HEK293 (cell line): ENCODE results near the gene PPOX.

Source experiments
- FEZF1 ChIP-seq: fragments of 450-650 bp; formaldehyde crosslinking; IDR thresholded peaks from 2 replicates; pipeline ENCODE4 v1.5.1; 2016; ENCODE audit warnings: missing biosample characterization, missing genetic modification characterization
- OVOL3 ChIP-seq: fragments of 450-650 bp; formaldehyde crosslinking; IDR thresholded peaks from 2 replicates; pipeline ENCODE4 v1.5.1; 2016; ENCODE audit warnings: missing biosample characterization, missing genetic modification characterization
- SETDB1 ChIP-seq: IDR thresholded peaks from one replicate; pipeline ENCODE4 v1.6.1; 2017; ENCODE audit warnings: mild to moderate bottlenecking, low read length, moderate library complexity, mixed read lengths; ENCODE audit not compliant: insufficient read length
- SP7 ChIP-seq: fragments of 450-650 bp; formaldehyde crosslinking; IDR thresholded peaks from 2 replicates; pipeline ENCODE4 v1.5.1; 2016; ENCODE audit warnings: missing biosample characterization, missing genetic modification characterization
- ZNF10 ChIP-seq: fragments of 450-650 bp; formaldehyde crosslinking; IDR thresholded peaks from 2 replicates; pipeline ENCODE4 v1.5.1; 2017; ENCODE audit warnings: missing biosample characterization, missing genetic modification characterization
- ZNF121 ChIP-seq: fragments of 450-650 bp; formaldehyde crosslinking; IDR thresholded peaks from 2 replicates; pipeline ENCODE4 v1.5.1; 2016; ENCODE audit warnings: missing biosample characterization, missing genetic modification characterization
- ZNF223 ChIP-seq: fragments of 450-650 bp; formaldehyde crosslinking; IDR thresholded peaks from 2 replicates; pipeline ENCODE4 v1.5.1; 2016; ENCODE audit warnings: missing biosample characterization, missing genetic modification characterization
- ZNF335 ChIP-seq: fragments of 450-650 bp; formaldehyde crosslinking; conservative IDR thresholded peaks from 2 replicates; pipeline ENCODE4 v1.5.1; 2016; ENCODE audit warnings: missing biosample characterization, missing genetic modification characterization
- ZNF37A ChIP-seq: fragments of 450-650 bp; IDR thresholded peaks from 2 replicates; pipeline ENCODE4 v1.5.1; 2018; ENCODE audit warnings: missing biosample characterization, missing genetic modification characterization
- ZNF571 ChIP-seq: fragments of 450-650 bp; formaldehyde crosslinking; IDR thresholded peaks from 2 replicates; pipeline ENCODE4 v1.5.0; 2017; ENCODE audit warnings: missing biosample characterization, missing genetic modification characterization
- ZNF596 ChIP-seq: fragments of 450-650 bp; IDR thresholded peaks from 2 replicates; pipeline ENCODE4 v1.5.0; 2018; ENCODE audit warnings: missing biosample characterization, mild to moderate bottlenecking, missing genetic modification characterization, moderate library complexity
- ZNF626 ChIP-seq: fragments of 450-650 bp; sonication (Bioruptor Pico); formaldehyde crosslinking; IDR thresholded peaks from 2 replicates; pipeline ENCODE4 v1.5.1; 2018; ENCODE audit warnings: missing biosample characterization, missing genetic modification characterization, inconsistent platforms
- ZNF677 ChIP-seq: fragments of 450-650 bp; IDR thresholded peaks from 2 replicates; pipeline ENCODE4 v1.5.0; 2018; ENCODE audit warnings: missing biosample characterization, mild to moderate bottlenecking, missing genetic modification characterization, moderate library complexity
- ZNF776 ChIP-seq: fragments of 450-650 bp; formaldehyde crosslinking; IDR thresholded peaks from 2 replicates; pipeline ENCODE4 v1.5.0; 2017; ENCODE audit warnings: missing biosample characterization, missing genetic modification characterization, borderline replicate concordance
- ZNF837 ChIP-seq: fragments of 450-650 bp; formaldehyde crosslinking; IDR thresholded peaks from 2 replicates; pipeline ENCODE4 v1.5.1; 2016; ENCODE audit warnings: missing biosample characterization, missing genetic modification characterization
- ZSCAN23 ChIP-seq: fragments of 450-650 bp; formaldehyde crosslinking; IDR thresholded peaks from 2 replicates; pipeline ENCODE4 v1.5.1; 2016; ENCODE audit warnings: missing biosample characterization, missing genetic modification characterization
- ZXDB ChIP-seq: fragments of 450-650 bp; formaldehyde crosslinking; IDR thresholded peaks from 2 replicates; pipeline ENCODE4 v1.5.1; 2016; ENCODE audit warnings: missing biosample characterization, missing genetic modification characterization
- TF ChIP-seq, protein P1 (sequence below): fragments of 450-650 bp; formaldehyde crosslinking; IDR thresholded peaks from 2 replicates; pipeline ENCODE4 v1.5.1; 2017; ENCODE audit warnings: missing biosample characterization, missing genetic modification characterization
- TF ChIP-seq, protein P2 (sequence below): fragments of 450-650 bp; formaldehyde crosslinking; conservative IDR thresholded peaks from 2 replicates; pipeline ENCODE4 v1.5.1; 2016; ENCODE audit warnings: low read depth, missing biosample characterization, missing genetic modification characterization
- TF ChIP-seq, protein P3 (sequence below): fragments of 450-650 bp; formaldehyde crosslinking; IDR thresholded peaks from 2 replicates; pipeline ENCODE4 v1.5.1; 2016; ENCODE audit warnings: missing biosample characterization, missing genetic modification characterization
- TF ChIP-seq, protein P4 (sequence below): fragments of 450-650 bp; formaldehyde crosslinking; IDR thresholded peaks from 2 replicates; pipeline ENCODE4 v1.5.1; 2016; ENCODE audit warnings: missing biosample characterization, missing genetic modification characterization
- TF ChIP-seq, protein P5 (sequence below): fragments of 450-650 bp; formaldehyde crosslinking; IDR thresholded peaks from 2 replicates; pipeline ENCODE4 v1.5.1; 2017; ENCODE audit warnings: missing biosample characterization, missing genetic modification characterization
- TF ChIP-seq, protein P6 (sequence below): fragments of 450-650 bp; formaldehyde crosslinking; IDR thresholded peaks from 2 replicates; pipeline ENCODE4 v1.5.1; 2016; ENCODE audit warnings: missing biosample characterization, missing genetic modification characterization

The PPOX gene

DNA sequence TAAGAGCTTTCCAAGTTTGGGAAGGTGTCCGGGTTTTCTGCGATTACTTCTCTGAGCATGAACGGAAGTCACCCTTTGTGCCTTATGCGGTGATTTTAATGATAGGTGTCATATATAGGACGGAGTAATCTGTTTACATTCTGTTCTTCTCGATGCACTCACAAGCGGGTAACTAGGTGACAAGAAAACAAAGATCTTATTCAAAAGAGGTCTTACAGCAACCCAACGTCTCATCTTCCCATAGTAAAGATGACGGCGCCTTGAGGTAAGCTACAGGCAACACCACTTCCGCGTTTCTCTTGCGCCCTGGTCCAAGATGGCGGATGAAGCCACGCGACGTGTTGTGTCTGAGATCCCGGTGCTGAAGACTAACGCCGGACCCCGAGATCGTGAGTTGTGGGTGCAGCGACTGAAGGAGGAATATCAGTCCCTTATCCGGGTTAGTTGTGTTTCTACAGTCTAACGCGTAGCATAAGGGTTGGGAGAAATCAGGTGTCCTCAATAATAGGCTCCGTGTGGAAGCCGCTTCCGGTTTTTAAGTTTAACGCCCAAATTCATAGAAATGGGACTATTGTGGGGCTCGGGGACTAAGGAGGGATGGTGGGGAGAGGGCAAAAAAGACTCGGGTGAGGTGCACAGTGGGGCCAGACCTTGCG, 12.4 kb upstream of the PPOX start, which contains the start of gene UFC1 (continued):
- TF ChIP-seq, protein P1, sequence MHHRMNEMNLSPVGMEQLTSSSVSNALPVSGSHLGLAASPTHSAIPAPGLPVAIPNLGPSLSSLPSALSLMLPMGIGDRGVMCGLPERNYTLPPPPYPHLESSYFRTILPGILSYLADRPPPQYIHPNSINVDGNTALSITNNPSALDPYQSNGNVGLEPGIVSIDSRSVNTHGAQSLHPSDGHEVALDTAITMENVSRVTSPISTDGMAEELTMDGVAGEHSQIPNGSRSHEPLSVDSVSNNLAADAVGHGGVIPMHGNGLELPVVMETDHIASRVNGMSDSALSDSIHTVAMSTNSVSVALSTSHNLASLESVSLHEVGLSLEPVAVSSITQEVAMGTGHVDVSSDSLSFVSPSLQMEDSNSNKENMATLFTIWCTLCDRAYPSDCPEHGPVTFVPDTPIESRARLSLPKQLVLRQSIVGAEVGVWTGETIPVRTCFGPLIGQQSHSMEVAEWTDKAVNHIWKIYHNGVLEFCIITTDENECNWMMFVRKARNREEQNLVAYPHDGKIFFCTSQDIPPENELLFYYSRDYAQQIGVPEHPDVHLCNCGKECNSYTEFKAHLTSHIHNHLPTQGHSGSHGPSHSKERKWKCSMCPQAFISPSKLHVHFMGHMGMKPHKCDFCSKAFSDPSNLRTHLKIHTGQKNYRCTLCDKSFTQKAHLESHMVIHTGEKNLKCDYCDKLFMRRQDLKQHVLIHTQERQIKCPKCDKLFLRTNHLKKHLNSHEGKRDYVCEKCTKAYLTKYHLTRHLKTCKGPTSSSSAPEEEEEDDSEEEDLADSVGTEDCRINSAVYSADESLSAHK (tag by site-specific recombination): peak; percentile 46; the same call in 1 of the 2 replicates
- TF ChIP-seq SETDB1: no peak
- no peak for TF ChIP-seq FEZF1
- no peak for TF ChIP-seq ZNF677
- TF ChIP-seq ZNF10 (tag by site-specific recombination): peak; percentile 13; the same call in 1 of the 2 replicates
- TF ChIP-seq, protein P2, sequence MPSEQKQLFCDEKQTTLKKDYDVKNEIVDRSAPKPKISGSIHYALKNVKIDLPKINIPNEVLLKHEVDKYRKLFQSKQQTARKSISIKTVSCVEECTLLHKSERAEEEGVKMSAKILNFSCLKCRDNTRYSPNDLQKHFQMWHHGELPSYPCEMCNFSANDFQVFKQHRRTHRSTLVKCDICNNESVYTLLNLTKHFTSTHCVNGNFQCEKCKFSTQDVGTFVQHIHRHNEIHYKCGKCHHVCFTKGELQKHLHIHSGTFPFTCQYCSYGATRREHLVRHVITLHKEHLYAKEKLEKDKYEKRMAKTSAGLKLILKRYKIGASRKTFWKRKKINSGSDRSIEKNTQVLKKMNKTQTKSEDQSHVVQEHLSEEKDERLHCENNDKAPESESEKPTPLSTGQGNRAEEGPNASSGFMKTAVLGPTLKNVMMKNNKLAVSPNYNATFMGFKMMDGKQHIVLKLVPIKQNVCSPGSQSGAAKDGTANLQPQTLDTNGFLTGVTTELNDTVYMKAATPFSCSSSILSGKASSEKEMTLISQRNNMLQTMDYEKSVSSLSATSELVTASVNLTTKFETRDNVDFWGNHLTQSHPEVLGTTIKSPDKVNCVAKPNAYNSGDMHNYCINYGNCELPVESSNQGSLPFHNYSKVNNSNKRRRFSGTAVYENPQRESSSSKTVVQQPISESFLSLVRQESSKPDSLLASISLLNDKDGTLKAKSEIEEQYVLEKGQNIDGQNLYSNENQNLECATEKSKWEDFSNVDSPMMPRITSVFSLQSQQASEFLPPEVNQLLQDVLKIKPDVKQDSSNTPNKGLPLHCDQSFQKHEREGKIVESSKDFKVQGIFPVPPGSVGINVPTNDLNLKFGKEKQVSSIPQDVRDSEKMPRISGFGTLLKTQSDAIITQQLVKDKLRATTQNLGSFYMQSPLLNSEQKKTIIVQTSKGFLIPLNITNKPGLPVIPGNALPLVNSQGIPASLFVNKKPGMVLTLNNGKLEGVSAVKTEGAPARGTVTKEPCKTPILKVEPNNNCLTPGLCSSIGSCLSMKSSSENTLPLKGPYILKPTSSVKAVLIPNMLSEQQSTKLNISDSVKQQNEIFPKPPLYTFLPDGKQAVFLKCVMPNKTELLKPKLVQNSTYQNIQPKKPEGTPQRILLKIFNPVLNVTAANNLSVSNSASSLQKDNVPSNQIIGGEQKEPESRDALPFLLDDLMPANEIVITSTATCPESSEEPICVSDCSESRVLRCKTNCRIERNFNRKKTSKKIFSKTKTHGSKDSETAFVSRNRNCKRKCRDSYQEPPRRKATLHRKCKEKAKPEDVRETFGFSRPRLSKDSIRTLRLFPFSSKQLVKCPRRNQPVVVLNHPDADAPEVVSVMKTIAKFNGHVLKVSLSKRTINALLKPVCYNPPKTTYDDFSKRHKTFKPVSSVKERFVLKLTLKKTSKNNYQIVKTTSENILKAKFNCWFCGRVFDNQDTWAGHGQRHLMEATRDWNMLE (tag by site-specific recombination): peak; percentile 72
- TF ChIP-seq ZNF121: no peak
- TF ChIP-seq, protein P3, sequence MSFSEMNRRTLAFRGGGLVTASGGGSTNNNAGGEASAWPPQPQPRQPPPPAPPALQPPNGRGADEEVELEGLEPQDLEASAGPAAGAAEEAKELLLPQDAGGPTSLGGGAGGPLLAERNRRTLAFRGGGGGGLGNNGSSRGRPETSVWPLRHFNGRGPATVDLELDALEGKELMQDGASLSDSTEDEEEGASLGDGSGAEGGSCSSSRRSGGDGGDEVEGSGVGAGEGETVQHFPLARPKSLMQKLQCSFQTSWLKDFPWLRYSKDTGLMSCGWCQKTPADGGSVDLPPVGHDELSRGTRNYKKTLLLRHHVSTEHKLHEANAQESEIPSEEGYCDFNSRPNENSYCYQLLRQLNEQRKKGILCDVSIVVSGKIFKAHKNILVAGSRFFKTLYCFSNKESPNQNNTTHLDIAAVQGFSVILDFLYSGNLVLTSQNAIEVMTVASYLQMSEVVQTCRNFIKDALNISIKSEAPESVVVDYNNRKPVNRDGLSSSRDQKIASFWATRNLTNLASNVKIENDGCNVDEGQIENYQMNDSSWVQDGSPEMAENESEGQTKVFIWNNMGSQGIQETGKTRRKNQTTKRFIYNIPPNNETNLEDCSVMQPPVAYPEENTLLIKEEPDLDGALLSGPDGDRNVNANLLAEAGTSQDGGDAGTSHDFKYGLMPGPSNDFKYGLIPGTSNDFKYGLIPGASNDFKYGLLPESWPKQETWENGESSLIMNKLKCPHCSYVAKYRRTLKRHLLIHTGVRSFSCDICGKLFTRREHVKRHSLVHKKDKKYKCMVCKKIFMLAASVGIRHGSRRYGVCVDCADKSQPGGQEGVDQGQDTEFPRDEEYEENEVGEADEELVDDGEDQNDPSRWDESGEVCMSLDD (tag by site-specific recombination): peak; percentile 74; the same call in 1 of the 2 replicates
- TF ChIP-seq ZXDB (tag by site-specific recombination): peak; percentile 97
- TF ChIP-seq, protein P4, sequence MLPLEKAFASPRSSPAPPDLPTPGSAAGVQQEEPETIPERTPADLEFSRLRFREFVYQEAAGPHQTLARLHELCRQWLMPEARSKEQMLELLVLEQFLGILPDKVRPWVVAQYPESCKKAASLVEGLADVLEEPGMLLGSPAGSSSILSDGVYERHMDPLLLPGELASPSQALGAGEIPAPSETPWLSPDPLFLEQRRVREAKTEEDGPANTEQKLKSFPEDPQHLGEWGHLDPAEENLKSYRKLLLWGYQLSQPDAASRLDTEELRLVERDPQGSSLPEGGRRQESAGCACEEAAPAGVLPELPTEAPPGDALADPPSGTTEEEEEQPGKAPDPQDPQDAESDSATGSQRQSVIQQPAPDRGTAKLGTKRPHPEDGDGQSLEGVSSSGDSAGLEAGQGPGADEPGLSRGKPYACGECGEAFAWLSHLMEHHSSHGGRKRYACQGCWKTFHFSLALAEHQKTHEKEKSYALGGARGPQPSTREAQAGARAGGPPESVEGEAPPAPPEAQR (tag by site-specific recombination): 0 out of 2 replicates have a peak, but pooled peaks have one; percentile 29
- TF ChIP-seq ZNF596: no peak
- peak; percentile 94 for TF ChIP-seq ZNF335 (tag by site-specific recombination)
- no peak for TF ChIP-seq ZNF776 (tag by site-specific recombination)
- peak; percentile 49; the same call in 1 of the 2 replicates for TF ChIP-seq ZSCAN23 (tag by site-specific recombination)
- no peak for TF ChIP-seq ZNF223
- TF ChIP-seq ZNF626 (tag by site-specific recombination): no peak
- TF ChIP-seq ZNF837: no peak
- peak; percentile 86 for TF ChIP-seq SP7 (tag by site-specific recombination)
- peak; percentile 63; the same call in 1 of the 2 replicates for TF ChIP-seq OVOL3 (tag by site-specific recombination)
- TF ChIP-seq, protein P5, sequence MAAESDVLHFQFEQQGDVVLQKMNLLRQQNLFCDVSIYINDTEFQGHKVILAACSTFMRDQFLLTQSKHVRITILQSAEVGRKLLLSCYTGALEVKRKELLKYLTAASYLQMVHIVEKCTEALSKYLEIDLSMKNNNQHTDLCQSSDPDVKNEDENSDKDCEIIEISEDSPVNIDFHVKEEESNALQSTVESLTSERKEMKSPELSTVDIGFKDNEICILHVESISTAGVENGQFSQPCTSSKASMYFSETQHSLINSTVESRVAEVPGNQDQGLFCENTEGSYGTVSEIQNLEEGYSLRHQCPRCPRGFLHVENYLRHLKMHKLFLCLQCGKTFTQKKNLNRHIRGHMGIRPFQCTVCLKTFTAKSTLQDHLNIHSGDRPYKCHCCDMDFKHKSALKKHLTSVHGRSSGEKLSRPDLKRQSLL (tag by site-specific recombination): no peak
- TF ChIP-seq, protein P6, sequence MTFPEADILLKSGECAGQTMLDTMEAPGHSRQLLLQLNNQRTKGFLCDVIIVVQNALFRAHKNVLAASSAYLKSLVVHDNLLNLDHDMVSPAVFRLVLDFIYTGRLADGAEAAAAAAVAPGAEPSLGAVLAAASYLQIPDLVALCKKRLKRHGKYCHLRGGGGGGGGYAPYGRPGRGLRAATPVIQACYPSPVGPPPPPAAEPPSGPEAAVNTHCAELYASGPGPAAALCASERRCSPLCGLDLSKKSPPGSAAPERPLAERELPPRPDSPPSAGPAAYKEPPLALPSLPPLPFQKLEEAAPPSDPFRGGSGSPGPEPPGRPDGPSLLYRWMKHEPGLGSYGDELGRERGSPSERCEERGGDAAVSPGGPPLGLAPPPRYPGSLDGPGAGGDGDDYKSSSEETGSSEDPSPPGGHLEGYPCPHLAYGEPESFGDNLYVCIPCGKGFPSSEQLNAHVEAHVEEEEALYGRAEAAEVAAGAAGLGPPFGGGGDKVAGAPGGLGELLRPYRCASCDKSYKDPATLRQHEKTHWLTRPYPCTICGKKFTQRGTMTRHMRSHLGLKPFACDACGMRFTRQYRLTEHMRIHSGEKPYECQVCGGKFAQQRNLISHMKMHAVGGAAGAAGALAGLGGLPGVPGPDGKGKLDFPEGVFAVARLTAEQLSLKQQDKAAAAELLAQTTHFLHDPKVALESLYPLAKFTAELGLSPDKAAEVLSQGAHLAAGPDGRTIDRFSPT (tag by site-specific recombination): no peak
- TF ChIP-seq ZNF571 (tag by site-specific recombination): no peak
- no peak for TF ChIP-seq ZNF37A (tag by site-specific recombination)
